Measurements from ENCODE around the gene CRAMP1.
A peak's percentile ranks its signal among the peaks of the same experiment; 100 is the strongest.

Gene CRAMP1

GRCh38 chr16:1669698-1670097 lies 57.5 kb downstream of the CRAMP1 start:
- no peak overlapping the region for H3K4me3 ChIP-seq (ENCODE audit: low read depth, low read length)
- DNase-seq (ENCODE audit: low read depth): no peak
- TF ChIP-seq, protein P1, sequence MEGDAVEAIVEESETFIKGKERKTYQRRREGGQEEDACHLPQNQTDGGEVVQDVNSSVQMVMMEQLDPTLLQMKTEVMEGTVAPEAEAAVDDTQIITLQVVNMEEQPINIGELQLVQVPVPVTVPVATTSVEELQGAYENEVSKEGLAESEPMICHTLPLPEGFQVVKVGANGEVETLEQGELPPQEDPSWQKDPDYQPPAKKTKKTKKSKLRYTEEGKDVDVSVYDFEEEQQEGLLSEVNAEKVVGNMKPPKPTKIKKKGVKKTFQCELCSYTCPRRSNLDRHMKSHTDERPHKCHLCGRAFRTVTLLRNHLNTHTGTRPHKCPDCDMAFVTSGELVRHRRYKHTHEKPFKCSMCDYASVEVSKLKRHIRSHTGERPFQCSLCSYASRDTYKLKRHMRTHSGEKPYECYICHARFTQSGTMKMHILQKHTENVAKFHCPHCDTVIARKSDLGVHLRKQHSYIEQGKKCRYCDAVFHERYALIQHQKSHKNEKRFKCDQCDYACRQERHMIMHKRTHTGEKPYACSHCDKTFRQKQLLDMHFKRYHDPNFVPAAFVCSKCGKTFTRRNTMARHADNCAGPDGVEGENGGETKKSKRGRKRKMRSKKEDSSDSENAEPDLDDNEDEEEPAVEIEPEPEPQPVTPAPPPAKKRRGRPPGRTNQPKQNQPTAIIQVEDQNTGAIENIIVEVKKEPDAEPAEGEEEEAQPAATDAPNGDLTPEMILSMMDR (conservative IDR thresholded peaks at IDR 0.05; ENCODE audit: low read depth, low read length): no peak

GRCh38 chr16:1670371-1670770 lies 58.2 kb downstream of the CRAMP1 start:
- H3K4me3 ChIP-seq (ENCODE audit: low read depth, low read length): no peak overlapping the region
- TF ChIP-seq, protein P1 (conservative IDR thresholded peaks at IDR 0.05; ENCODE audit: low read depth, low read length): no peak
- no peak for DNase-seq (ENCODE audit: low read depth)

DNA sequence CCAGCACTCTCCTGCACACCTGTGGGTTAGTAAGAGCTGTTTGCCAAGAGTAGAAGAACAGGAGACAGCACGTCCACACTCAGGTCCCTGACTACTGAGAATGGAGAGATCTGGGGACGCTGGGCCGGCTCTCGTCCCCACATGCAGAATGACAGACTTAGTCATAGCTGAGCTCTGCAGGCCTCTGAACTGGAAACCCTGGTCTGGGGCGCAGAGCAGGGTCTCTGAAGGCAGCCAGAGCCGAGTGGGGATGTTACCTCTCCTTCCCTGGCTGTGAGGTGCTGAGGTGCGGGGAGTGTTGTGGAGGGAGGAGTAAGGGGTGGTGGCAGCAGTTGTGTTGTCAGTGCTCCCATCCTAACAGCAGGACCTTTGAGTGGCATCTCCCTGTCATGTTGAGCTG lies 58.7 kb downstream of the CRAMP1 start:
- no peak overlapping the region for H3K4me3 ChIP-seq (ENCODE audit: low read depth, low read length)
- no peak for DNase-seq (ENCODE audit: low read depth)
- TF ChIP-seq, protein P1 (conservative IDR thresholded peaks at IDR 0.05; ENCODE audit: low read depth, low read length): no peak

DNA sequence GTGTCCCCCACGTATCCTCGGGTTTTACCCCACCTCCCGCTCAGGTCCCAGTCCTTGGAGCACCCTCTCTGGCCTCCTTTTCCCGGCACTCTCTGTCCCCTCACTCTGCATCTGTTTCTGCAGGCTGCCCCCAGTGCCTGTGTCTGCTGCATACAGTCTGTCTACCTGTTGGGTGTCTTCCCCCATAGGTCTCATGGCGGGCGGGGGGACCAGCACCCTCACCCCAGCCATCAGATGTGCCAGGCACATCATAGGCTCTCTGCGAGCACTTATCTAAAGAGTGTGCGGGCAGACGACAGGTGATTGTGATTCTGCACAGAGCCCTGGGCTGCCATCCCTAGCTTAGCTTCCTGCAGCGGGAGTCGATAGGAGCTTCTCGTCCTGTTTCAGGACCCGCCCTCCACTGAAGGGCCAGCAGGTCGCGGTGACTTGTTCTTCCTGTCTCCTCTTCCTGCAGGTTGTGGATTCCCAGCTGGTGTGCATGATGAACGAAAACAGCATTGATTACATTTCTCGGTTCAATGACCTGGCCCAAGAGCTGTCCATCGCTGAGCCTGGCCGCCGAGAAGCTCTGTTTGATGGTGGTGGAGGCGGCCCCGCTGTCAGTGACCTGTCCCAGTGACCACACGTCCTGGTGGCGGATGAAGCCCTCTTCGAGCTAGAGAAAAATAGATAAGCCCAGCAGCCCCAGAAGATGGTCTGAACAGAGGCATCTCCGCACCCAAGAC lies 61.4 kb downstream of the CRAMP1 start:
- TF ChIP-seq, protein P1 (conservative IDR thresholded peaks at IDR 0.05; ENCODE audit: low read depth, low read length): no peak
- no peak for DNase-seq (ENCODE audit: low read depth)
- H3K4me3 ChIP-seq (ENCODE audit: low read depth, low read length): no peak overlapping the region

DNA sequence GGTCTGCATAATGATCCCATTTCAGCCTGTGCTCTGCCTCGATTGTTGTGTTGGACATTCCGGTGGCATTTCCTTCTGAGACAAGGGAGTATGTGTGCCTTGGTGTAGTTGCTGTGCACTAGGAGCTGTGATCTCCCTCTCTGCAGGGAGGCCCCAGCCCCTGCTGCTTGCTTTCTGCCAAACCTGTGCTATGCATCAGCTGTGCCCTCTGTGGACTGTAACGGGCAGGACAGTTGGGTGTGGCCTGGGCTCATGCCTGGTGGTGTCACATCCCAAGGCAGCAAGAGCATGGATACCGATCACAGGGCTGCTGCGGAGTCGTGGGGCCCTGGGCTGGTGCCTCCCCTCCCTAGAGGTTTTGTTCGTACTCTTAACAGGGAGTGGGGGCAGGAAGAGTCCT lies 62.1 kb downstream of the CRAMP1 start:
- TF ChIP-seq, protein P1 (conservative IDR thresholded peaks at IDR 0.05; ENCODE audit: low read depth, low read length): no peak
- DNase-seq (ENCODE audit: low read depth): no peak

DNA sequence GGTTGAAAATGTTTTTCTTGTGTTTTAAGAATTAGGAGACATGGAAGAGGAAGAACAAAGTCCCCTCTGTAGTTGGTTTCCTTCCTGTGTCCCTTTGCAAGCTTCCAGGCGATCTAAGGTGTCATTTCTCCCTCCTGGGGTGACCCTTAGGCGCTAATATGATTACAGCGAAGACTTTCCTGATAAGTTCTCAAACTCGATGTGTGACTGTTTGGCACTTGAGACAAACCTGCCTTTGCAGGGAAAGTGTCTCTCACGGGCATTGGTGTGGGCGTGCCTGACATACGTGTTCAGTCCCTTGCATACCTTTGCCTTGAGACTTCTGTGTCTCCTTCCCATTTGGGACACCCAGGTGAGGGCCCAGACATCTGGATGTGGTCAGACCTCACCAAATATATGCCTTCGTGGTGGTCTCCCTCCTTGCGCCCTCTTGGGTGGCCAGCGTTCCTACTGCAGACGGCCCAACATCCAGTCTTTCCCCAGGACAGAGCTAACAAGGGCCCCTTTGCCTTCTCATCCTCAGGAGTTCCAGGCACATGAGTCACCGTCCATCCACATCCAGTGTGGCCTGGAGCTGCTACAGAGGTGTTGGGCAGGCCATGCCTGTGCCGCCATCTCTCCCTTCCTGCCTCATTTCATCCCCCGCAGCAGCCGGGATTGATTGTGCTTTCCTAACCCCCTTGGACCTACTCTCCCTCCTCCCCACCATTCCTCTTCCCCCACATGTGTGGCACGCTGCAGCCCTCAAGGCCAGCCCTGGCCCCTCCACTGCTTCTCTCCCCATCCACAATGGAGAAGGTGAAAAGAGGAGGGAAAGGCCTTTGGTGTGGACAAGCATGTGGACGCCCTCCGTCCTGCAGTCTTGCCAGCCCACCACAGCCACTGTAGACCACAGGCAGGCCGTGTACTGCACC lies 62.8 kb downstream of the CRAMP1 start:
- peak; percentile 70 for DNase-seq (ENCODE audit: low read depth)
- no peak overlapping the region for H3K4me3 ChIP-seq (ENCODE audit: low read depth, low read length)
- TF ChIP-seq, protein P1 (conservative IDR thresholded peaks at IDR 0.05; ENCODE audit: low read depth, low read length): no peak

More for the DNA sequence above, 62.1 kb downstream of the CRAMP1 start:
- no peak overlapping the region for H3K4me3 ChIP-seq (ENCODE audit: low read depth, low read length)
